Osteoblast (primary cell): ENCODE measurements around the gene DNAAF6. TPM values are rescaled to one million over a fixed set of nuclear protein-coding genes. Genes with fewer than 3 reads are reported as not detected.
"Not testable (repeated sequence)": the region's sequence is repeated elsewhere in the genome, so short reads cannot be mapped to it uniquely, and the experiment has no call there.

Experiments
- DNase-seq: peaks from one replicate; pipeline ENCODE4 v3.0.0; 2011; ENCODE audit warnings: low spot score, mixed read lengths; ENCODE audit not compliant: insufficient read length; ENCODE audit errors: missing footprints
- H2AFZ ChIP-seq: 2 replicates; pipeline ENCODE4 v1.6.0; 2011; ENCODE audit warnings: mild to moderate bottlenecking, low read length
- H3K27ac ChIP-seq: 2 replicates; pipeline ENCODE4 v1.5.1; 2011; ENCODE audit warnings: mild to moderate bottlenecking, low read depth, low read length, moderate library complexity
- H3K27me3 ChIP-seq: 2 replicates; pipeline ENCODE4 v1.6.0; 2012; ENCODE audit warnings: mild to moderate bottlenecking, control low read depth, inconsistent platforms, low read length, moderate library complexity; ENCODE audit not compliant: insufficient read depth
- H3K36me3 ChIP-seq: 2 replicates; pipeline ENCODE4 v1.5.1; 2011; ENCODE audit warnings: mild to moderate bottlenecking, low read length, control low read depth, moderate library complexity; ENCODE audit not compliant: insufficient read depth
- H3K4me1 ChIP-seq: 2 replicates; pipeline ENCODE4 v1.5.1; 2011; ENCODE audit warnings: mild to moderate bottlenecking, low read length, control low read depth, moderate library complexity; ENCODE audit not compliant: insufficient read depth
- H3K4me2 ChIP-seq: 2 replicates; pipeline ENCODE4 v1.6.0; 2011; ENCODE audit warnings: mild to moderate bottlenecking, low read length; ENCODE audit not compliant: insufficient read depth
- H3K4me3 ChIP-seq: fragments of 200-600 bp; sonication (generic); 3 replicates; pipeline ENCODE4 v1.5.1; 2012; ENCODE audit warnings: mild to moderate bottlenecking, low read length, inconsistent platforms; ENCODE audit not compliant: insufficient read depth
- H3K79me2 ChIP-seq: 2 replicates; pipeline ENCODE4 v1.6.0; 2012; ENCODE audit warnings: mild to moderate bottlenecking, low read length, control low read depth, inconsistent platforms; ENCODE audit not compliant: insufficient read depth
- H3K9me3 ChIP-seq: 2 replicates; pipeline ENCODE4 v1.5.1; 2011; ENCODE audit warnings: low read depth, low read length, control low read depth
- H4K20me1 ChIP-seq: 2 replicates; pipeline ENCODE4 v1.6.0; 2012; ENCODE audit warnings: mild to moderate bottlenecking, low read length, control low read depth; ENCODE audit not compliant: insufficient read depth
- CTCF ChIP-seq: IDR thresholded peaks from 2 replicates; pipeline ENCODE4 v1.5.1; 2011; ENCODE audit warnings: mild to moderate bottlenecking, low read depth, low read length, moderate library complexity; ENCODE audit errors: extremely low read depth
- total RNA-seq: library from RNA; depleted of rRNA; stranded (reverse); fragments of >200 nt; gene quantifications from 2 replicates; pipeline ENCODE4 v1.2.3, GENCODE V29; 2012

Gene DNAAF6
- total RNA-seq, 1 donor = not detected

GRCh38 chrX:107168712-107169111, 37.7 kb upstream of the DNAAF6 start:
- no peaks in the 10 kb centered on the region for H3K79me2 ChIP-seq
- no peak for DNase-seq
- no peaks in the 10 kb centered on the region for H3K4me1 ChIP-seq
- peaks cover 3% of the 10 kb centered on the region for H3K27me3 ChIP-seq
- no peak overlapping the region for H3K27ac ChIP-seq
- no peak overlapping the region for H3K4me2 ChIP-seq
- no peak overlapping the region for H2AFZ ChIP-seq
- H3K4me3 ChIP-seq = no peak overlapping the region
- H4K20me1 ChIP-seq = no peaks in the 10 kb centered on the region
- H3K9me3 ChIP-seq = no peaks in the 10 kb centered on the region
- H3K36me3 ChIP-seq = no peaks in the 10 kb centered on the region
- TF ChIP-seq CTCF = no peak

DNA sequence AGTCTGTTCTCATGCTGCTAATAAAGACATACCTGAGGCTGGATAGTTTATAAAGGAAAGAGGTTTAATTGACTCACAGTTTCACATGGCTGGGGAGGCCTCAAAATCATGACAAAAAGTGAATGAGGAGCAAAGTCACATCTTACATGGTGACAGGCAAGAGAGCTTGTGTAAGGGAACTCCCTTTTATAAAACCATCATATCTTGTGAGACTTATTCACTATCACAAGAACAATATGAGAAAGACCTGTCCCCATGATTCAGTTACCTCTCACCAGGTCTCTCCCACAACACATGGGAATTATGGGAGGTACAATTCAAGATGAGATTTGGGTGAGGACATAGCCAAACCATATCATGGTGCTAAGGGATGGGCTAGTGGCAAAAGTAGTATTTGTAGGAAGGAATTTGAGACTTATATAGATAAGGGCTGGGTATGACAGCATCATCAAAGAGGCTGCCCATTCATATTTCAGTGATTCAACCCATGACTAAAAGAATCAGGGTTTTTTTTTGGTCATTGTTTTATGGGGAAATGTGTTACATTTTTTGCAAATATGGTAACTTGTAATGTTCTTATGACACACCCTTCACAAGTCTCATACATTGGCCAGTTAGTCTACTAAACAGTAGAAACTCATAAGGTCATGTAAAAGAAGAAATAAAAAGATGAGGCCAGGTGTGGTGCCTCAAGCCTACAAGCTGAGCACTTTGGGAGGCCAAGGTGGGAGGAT, 34.9 kb upstream of the DNAAF6 start:
- no peaks in the 10 kb centered on the region for H3K79me2 ChIP-seq
- H3K9me3 ChIP-seq = no peaks in the 10 kb centered on the region
- no peak overlapping the region for H3K27ac ChIP-seq
- H3K4me1 ChIP-seq = no peaks in the 10 kb centered on the region
- H3K4me2 ChIP-seq = no peak overlapping the region
- no peaks in the 10 kb centered on the region for H4K20me1 ChIP-seq
- no peak overlapping the region for H3K4me3 ChIP-seq
- no peak for DNase-seq
- H2AFZ ChIP-seq = no peak overlapping the region
- no peaks in the 10 kb centered on the region for H3K36me3 ChIP-seq
- TF ChIP-seq CTCF = no peak
- H3K27me3 ChIP-seq = peaks cover 14% of the 10 kb centered on the region

GRCh38 chrX:107197319-107197718, 9.1 kb upstream of the DNAAF6 start:
- no peaks in the 10 kb centered on the region for H3K9me3 ChIP-seq
- no peaks in the 10 kb centered on the region for H3K36me3 ChIP-seq
- H3K4me1 ChIP-seq = no peaks in the 10 kb centered on the region
- no peak overlapping the region for H3K27ac ChIP-seq
- TF ChIP-seq CTCF = no peak
- H2AFZ ChIP-seq = no peak overlapping the region
- H3K4me3 ChIP-seq = no peak overlapping the region
- H3K79me2 ChIP-seq = no peaks in the 10 kb centered on the region
- H4K20me1 ChIP-seq = no peaks in the 10 kb centered on the region
- H3K4me2 ChIP-seq = no peak overlapping the region
- DNase-seq = no peak
- no peaks in the 10 kb centered on the region for H3K27me3 ChIP-seq

DNA sequence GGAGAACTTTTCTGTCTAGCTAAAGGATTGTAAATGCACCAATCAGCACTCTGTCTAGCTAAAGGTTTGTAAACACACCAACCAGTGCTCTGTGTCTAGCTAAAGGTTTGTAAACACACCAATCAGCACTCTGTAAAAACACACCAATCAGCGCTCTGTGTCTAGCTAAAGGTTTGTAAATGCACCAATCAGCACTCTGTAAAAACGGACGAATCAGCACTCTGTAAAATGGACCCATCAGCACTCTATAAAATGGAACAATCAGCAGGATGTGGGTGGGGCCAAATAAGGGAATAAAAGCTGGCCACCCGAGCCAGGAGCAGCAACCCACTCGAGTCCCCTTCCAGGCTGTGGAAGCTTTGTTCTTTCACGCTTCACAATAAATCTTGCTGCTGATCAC, 8.3 kb upstream of the DNAAF6 start:
- H4K20me1 ChIP-seq, H3K27ac ChIP-seq, H3K9me3 ChIP-seq, H3K36me3 ChIP-seq, H3K27me3 ChIP-seq, DNase-seq, H3K4me2 ChIP-seq, H2AFZ ChIP-seq, H3K4me1 ChIP-seq, H3K79me2 ChIP-seq, H3K4me3 ChIP-seq: not testable (repeated sequence)
